ENCODE measurements around the gene ZFYVE16. TPM values are rescaled to one million over a fixed set of nuclear protein-coding genes. Genes with fewer than 3 reads are reported as not detected.

Gene ZFYVE16
- total RNA-seq, 1 experiment from 2014 or later, result 65.7 TPM

GRCh38 chr5:80368661-80369480, 39.0 kb upstream of the ZFYVE16 start:
- CTCF ChIA-PET, result no interaction called here
- Histone ChIP-seq H3K9me3 (ENCODE audit: low read depth, low read length, poor library complexity, severe bottlenecking) (no peaks in the 10 kb centered on the region), H3K27me3 (replicated peaks; ENCODE audit: insufficient read depth, low read depth, low read length, poor library complexity) (no peaks in the 10 kb centered on the region), H3K27ac (ENCODE audit: low read depth, low read length, poor library complexity, severe bottlenecking) (no peak overlapping the region), H3K36me3 (ENCODE audit: insufficient read depth, low read length, poor library complexity, severe bottlenecking) (no peaks in the 10 kb centered on the region), H3K4me1 (ENCODE audit: insufficient read depth, low read length, poor library complexity, severe bottlenecking) (no peaks in the 10 kb centered on the region), H3K4me3 (ENCODE audit: low read depth, low read length, poor library complexity, severe bottlenecking) (no peak overlapping the region)
- no peak for DNase-seq (ENCODE audit: low spot score)
- intact Hi-C loops (cut with micrococcal nuclease; ENCODE audit: unreplicated experiment), result no loop called here
- POLR2A ChIA-PET (ENCODE audit: low non-redundant PET), result interaction anchor here (0.5 kb wide), 1 partner anchor 33 kb away, joined by 3 read pairs; no protein-coding TSS in a partner anchor
- no TSS peak for BruUV-seq (replicated peaks)
- TF ChIP-seq EZH2 (IDR thresholded peaks at IDR 0.05; ENCODE audit: borderline replicate concordance, low read depth, low read length, poor library complexity, severe bottlenecking) (no peak), CTCF (conservative IDR thresholded peaks at IDR 0.05; ENCODE audit: low read depth, low read length) (no peak)

- no peak overlapping the region for H3K27ac ChIP-seq (ENCODE audit: low read depth, low read length, poor library complexity, severe bottlenecking)
- CTCF ChIA-PET, result no interaction called here
- intact Hi-C loops (cut with micrococcal nuclease; ENCODE audit: unreplicated experiment), result no loop called here
- no TSS peak for BruUV-seq (replicated peaks)
- no peaks in the 10 kb centered on the region for H3K9me3 ChIP-seq (ENCODE audit: low read depth, low read length, poor library complexity, severe bottlenecking)
- TF ChIP-seq EZH2 (IDR thresholded peaks at IDR 0.05; ENCODE audit: borderline replicate concordance, low read depth, low read length, poor library complexity, severe bottlenecking) (no peak), CTCF (conservative IDR thresholded peaks at IDR 0.05; ENCODE audit: low read depth, low read length) (no peak)
- H3K27me3 ChIP-seq (replicated peaks; ENCODE audit: insufficient read depth, low read depth, low read length, poor library complexity), result no peaks in the 10 kb centered on the region
- POLR2A ChIA-PET (ENCODE audit: low non-redundant PET), result interaction anchor here (0.5 kb wide), 1 partner anchor 33 kb away, joined by 3 read pairs; no protein-coding TSS in a partner anchor
- no peak overlapping the region for H3K4me3 ChIP-seq (ENCODE audit: low read depth, low read length, poor library complexity, severe bottlenecking)
- H3K4me1 ChIP-seq (ENCODE audit: insufficient read depth, low read length, poor library complexity, severe bottlenecking), result no peaks in the 10 kb centered on the region
- DNase-seq (ENCODE audit: low spot score), result peak; percentile 5
- H3K36me3 ChIP-seq (ENCODE audit: insufficient read depth, low read length, poor library complexity, severe bottlenecking), result no peaks in the 10 kb centered on the region
Measured at GRCh38 chr5:80369521-80369920, 38.3 kb upstream of the ZFYVE16 start.

GRCh38 chr5:80370390-80370789, 37.5 kb upstream of the ZFYVE16 start:
- Histone ChIP-seq H3K4me3 (ENCODE audit: low read depth, low read length, poor library complexity, severe bottlenecking) (no peak overlapping the region), H3K9me3 (ENCODE audit: low read depth, low read length, poor library complexity, severe bottlenecking) (no peaks in the 10 kb centered on the region), H3K27me3 (replicated peaks; ENCODE audit: insufficient read depth, low read depth, low read length, poor library complexity) (no peaks in the 10 kb centered on the region), H3K27ac (ENCODE audit: low read depth, low read length, poor library complexity, severe bottlenecking) (no peak overlapping the region), H3K4me1 (ENCODE audit: insufficient read depth, low read length, poor library complexity, severe bottlenecking) (no peaks in the 10 kb centered on the region), H3K36me3 (ENCODE audit: insufficient read depth, low read length, poor library complexity, severe bottlenecking) (no peaks in the 10 kb centered on the region)
- CTCF ChIA-PET, result no interaction called here
- TF ChIP-seq EZH2 (IDR thresholded peaks at IDR 0.05; ENCODE audit: borderline replicate concordance, low read depth, low read length, poor library complexity, severe bottlenecking) (no peak), CTCF (conservative IDR thresholded peaks at IDR 0.05; ENCODE audit: low read depth, low read length) (no peak)
- intact Hi-C loops (cut with micrococcal nuclease; ENCODE audit: unreplicated experiment), result no loop called here
- POLR2A ChIA-PET (ENCODE audit: low non-redundant PET), result no interaction called here
- no TSS peak for BruUV-seq (replicated peaks)
- no peak for DNase-seq (ENCODE audit: low spot score)
